GM19452 (cell line): ENCODE results near the gene CEACAM6.
"Not testable (repeated sequence)": the region's sequence is repeated elsewhere in the genome, so short reads cannot be mapped to it uniquely, and the experiment has no call there.

Source experiments
- ATAC-seq: cut with Tn5 transposase; IDR thresholded peaks from one replicate; pipeline ENCODE4 v1.9.1; 2021; ENCODE audit not compliant: unreplicated experiment

The CEACAM6 gene

DNA sequence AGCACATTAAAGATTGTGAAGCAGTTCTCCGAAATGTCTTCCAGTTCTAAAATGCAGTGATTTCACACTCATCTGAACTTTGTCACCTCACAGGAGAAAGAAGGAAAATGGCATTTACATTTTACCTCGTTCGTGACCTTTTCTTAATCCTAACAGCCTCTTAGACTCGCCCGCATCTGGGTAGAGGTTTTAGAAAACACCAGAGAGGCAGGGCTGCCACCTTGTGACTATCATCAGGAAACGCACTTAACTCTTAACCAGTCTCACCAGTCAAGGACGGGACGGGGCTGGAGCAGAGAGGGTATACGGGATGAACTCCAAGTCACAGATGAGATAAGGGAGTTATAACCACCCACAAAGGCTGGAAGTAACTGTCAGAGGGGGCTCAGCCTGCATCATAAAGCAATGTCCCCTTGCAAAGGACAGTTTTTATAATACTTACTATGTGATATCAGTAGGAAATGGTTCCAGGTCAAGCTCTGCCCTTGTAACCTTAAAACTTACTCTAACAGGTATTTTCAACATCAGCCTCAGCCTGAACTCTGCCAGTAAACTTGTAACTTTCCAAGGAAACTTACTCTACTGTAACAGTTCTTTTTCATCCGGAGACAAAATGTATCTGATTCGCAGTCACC, 8.6 kb upstream of the CEACAM6 start:
- no peak for ATAC-seq

DNA sequence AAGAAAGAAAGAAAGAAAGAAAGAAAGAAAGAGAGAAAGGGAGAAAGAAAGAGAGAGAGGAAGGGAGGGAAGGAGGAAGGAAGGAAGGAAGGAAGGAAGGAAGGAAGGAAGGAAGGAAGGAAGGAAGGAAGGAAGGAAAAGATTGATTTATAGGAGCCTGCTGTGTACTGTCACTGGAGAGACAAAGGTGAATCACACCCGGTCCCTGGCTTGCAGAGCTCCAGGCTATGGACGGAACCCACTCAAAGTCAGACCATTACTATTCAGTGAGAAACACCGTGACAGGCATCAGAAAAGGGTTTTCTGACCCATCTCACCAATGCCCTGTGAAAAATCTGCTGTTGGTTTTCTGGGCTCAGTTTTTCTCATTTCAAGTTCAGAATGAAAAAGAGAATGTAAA, 7.3 kb upstream of the CEACAM6 start:
- ATAC-seq, result no peak

DNA sequence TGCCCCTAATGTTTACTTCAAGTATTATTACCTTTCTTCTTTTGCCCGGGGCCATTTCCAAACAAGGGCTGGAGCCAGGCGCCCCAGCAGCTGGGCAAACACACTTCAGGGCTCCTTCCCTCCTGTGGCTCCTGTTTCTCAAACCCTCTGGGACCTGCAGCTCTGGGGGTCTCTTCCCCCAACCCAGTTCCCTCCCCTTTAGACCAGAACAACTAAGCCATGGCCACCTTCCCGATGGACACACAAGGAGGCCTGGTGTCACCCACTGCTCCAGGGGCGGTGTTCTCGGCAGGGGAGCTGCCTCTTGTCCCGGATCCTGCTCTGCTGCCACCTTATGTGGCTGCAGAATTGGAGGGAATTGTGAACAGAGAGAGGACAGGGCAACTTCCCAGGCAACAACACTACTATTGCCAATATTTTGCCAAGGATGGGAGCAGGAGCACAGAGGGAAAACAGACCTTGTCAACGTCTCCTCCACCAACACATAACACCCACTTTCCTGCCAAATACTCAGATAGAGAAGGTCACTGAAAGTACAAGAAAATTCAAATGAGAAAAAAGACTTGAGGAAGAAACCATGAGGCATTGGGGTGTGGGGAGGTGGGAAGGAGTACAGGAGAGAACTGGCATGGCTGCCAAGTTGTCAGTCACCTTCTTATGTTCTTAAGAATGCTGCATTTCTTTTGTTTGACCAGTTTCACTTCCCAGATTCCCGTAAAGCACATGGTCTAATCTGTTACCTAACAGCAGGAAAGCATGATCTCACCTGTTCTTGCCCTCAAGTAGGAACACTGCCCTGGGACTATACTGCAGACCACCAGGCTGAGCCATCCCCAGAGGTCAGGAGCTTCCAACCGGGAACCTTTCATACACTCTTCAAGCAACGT, 4.8 kb upstream of the CEACAM6 start:
- not testable (repeated sequence) for ATAC-seq

DNA sequence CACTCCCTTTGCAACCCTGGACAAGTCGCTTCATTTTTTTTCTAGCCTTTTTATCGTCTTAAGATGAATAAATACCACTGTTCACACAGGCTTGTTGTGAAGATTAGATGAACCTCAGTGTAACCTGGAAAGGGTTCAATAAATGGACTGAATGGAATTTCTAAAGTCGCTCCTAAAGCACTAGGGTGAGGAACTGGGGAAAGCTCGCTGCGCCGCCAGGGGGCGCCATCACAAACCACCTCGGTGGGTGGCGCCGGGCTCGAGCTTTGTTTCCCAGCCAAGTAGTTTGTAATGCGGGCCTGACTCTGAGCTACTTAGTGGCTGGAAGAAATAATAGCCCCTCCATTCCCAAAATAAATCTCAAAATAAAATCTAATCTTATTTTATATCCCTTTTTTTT, 2.2 kb upstream of the CEACAM6 start:
- no peak for ATAC-seq

DNA sequence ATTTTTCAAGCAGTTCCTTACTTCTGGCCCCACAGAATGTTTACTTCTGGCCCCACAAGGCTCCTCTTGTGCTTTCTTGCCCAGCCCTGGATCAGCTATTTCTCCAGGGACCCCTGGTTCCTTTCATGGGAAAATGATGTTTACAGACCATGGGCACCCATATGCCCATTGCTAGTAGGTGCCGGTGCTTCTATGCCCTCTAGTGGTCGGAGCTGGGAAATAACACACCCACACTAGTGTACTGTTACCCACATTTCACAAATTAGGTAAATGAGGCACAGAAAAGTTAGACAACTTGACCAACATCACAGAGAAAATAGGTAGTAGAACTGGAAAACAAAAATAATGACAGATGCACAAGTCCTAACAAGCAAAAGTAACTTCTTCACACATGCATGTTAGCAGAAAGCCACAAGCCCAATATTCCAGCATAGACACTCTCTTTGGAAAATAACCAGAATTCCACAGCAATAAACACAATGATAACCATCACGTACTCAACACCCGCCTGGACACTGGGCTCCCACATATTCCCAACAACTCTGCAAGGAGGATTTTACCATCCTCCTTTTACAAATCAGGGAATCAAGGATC, 1.3 kb upstream of the CEACAM6 start:
- ATAC-seq, result no peak

DNA sequence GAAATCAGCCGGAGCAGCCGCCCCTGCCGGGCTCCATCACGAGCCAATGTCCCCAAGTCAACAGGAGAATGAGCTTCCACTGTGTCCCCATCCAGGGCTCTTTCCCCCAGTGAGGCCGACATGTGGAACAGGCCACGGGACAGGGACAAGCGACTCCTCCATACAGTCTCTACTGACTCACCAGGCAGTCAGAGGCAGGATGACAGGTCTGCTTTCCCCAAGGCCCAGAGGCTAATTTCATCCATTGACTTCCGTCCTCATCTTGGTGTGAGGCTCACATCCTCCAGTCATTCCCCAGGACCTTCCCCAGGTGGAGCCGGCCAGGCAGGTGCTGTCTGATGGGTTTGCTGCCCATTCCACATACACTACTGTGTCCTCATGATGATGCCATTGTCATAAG, 3.5 kb downstream of the CEACAM6 start:
- no peak for ATAC-seq

DNA sequence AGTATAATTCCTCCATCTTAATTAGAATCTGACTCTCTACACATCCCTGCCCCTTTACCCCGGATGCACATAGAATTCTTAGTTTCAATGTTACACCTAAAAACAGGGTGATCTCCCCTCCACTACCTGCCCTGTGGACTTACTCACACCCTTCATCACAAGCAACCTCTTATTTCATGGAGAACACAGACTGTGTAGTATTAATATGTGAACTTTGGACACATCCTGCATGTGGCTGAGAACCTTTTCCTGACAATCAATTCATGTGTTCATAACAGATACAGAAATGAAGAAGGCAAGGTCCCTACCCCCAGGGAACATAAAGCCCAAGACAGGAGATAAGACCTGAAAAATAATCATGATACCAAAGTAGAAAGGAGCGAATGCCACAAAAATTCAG, 11.8 kb downstream of the CEACAM6 start:
- ATAC-seq, result no peak

DNA sequence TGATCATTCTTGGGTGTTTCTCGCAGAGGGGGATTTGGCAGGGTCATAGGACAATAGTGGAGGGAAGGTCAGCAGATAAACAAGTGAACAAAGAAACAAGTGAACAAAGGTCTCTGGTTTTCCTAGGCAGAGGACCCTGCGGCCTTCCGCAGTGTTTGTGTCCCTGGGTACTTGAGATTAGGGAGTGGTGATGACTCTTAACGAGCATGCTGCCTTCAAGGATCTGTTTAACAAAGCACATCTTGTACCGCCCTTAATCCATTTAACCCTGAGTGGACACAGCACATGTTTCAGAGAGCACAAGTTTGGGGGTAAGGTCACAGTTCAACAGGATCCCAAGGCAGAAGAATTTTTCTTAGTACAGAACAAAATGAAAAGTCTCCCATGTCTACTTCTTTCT, 12.8 kb downstream of the CEACAM6 start:
- not testable (repeated sequence) for ATAC-seq

DNA sequence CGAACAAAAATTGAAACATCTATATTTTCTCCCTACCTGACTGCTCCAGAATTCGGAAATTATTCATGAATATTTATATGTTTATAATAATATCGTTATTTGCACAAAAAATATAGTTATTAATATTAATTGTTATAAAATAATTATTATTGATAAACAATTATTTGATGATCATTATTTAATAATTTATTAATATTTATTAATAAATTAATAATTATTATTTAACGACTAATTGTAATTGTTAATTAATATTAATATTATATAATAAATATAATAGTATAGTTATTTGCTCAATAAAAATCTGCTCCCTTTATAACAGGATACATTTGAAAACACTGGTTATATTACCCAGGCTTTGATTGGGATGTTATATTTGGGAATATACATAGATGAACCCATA, 14.3 kb downstream of the CEACAM6 start:
- ATAC-seq, result no peak

DNA sequence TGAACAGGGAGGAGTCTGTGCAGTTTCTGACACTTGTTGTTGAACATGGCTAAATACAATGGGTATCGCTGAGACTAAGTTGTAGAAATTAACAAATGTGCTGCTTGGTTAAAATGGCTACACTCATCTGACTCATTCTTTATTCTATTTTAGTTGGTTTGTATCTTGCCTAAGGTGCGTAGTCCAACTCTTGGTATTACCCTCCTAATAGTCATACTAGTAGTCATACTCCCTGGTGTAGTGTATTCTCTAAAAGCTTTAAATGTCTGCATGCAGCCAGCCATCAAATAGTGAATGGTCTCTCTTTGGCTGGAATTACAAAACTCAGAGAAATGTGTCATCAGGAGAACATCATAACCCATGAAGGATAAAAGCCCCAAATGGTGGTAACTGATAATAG, 16.1 kb downstream of the CEACAM6 start:
- ATAC-seq, result no peak

DNA sequence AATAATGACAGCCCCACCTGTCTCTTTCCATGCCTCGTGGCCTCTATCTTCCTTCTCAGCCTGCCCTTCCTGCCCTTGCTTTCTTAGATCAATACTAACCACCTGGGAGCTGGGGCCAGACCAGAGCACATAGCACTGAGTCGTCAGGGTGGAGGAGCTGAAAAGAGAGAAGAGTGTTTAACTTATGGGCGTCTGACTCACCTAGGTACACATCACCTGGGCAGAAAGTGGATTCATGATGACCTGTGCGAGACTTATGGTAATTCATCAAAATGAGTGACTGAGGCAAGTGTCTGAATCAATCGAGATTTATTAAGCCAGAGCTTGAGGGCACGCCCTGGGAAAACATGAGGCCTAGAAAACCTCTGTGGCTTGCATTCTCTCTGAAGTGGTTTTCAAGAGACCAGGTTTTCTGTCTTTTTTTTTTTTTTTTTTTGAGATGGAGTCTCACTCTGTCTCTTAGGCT, 19.2 kb downstream of the CEACAM6 start:
- no peak for ATAC-seq

DNA sequence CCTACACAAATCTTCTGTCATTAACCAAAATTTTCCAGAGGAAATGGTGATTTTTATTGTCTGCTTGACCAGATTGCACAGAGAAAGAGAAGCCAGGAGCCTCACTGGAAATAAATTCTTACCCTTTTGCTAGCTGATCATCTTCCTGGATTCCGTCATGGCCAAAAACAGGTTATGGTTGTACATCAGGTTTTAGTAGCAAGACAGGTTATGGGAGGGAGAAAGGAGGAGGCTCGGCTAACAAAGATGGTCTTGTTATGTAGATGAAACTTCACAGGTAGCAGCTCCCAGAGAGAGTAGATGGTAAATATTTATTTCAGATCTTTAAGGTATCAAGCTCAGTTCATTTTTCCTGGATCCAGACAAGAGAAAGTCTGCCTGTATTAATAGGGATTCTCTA, 21.4 kb downstream of the CEACAM6 start:
- no peak for ATAC-seq

DNA sequence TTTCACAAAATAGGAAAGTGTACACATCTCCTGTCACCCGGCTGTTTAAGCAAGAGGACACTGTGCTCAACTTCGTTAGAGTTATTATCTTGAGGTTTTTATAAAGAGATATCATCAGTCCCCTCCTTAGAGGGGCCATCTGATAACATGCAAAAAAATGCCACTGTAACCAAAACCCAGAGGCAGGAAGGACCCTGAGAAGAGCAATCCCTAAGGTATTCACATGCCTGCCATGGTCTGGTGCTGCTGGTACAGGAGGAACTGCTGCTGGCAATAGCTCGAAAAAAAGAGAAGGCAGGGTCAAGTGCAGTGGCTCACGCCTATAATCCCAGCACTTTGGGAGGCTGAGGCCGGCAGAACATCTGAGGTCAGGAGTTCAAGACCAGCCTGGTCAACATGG, 28.3 kb downstream of the CEACAM6 start:
- ATAC-seq, result no peak

DNA sequence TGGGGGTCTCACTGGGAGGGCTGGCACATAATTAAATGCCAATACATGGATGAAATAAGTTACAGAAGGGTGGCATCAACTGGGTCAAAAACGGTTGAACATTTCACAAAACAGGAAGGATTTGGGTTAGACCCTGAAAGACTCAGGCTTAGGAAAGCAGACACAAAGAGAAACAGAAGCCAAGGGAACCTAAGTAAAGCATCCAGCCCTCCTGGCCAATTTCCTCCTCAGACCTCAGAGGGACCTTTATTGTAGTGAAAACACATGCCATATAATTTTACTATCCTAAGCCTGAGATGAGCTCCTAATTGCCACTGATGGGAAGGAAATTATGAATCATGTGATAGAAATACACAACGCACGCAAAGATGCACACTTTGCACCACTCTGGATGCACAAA, 29.0 kb downstream of the CEACAM6 start:
- ATAC-seq, result no peak

DNA sequence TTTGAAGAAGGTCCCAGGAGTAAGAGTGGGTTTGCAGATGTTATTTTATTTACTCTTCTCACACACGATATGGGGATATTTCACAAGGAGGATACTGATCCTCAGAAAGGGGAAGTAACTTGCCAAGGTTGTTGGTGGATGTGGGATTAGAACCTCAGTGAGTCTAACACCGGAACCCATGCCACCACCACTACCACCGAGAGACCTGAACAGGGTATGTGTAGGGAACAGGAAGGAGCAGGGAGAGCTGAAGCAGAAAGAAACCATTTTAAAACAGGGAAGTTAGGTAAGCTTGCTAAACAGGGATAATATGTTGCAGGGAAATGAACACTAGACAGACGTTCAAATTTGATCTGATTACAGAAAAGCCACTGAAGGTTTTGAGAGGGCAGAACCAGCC, 29.4 kb downstream of the CEACAM6 start:
- ATAC-seq, result no peak

DNA sequence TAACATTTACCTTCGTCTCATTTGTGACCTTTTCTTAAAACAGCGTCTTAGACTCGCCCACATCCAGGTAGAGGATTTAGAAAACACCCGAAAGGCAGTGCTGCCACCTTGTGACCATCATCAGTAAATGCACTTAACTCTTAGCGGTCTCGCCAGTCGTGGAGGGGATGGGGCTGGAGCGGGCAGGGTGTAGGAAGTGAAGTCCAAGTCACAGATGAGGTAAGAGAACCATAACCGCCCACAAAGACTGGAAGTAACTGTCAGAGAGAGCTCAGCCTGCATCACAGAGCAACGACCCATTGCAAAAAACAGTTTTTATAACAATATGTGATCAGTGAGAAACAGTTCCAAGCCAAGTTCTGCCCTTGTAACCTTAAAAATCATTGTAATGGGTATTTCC, 30.3 kb downstream of the CEACAM6 start:
- no peak for ATAC-seq

DNA sequence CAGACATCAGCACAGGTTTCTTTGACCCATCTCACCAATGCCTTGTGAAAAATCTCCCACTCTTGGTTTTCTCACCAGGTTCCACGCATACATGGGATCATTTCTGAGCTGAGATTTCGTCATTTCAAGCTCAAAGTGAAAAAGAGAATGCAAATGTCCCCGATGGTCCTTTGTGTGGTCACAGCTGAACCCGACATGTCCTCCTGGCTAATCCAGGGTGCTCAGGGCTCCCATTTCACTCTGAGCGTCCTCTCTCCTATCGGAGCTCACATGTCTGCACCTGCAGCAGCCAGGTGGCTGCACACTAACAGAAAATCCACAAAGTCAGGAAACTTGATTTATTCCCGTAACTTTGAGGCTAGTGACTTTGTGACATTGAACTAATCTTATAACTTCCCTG, 31.7 kb downstream of the CEACAM6 start:
- no peak for ATAC-seq

DNA sequence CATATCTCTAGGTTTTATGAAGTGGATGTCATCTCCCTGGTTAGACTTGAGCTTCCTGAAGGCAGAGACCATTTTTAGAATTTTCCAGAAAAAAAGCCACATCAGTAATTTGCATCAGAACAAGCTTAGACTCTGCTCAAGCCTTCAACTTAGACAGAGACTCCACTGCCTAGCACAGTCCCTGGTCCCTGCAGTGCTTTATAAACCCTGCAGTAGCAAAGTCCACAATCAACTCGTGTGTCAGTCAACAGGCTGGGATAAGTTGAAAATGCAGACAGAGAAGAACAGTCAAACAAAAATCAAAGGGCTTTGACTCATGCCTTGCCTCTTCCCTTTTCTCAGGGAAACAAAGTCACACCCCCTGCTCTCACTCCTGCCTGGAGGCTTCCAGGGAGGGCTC, 33.2 kb downstream of the CEACAM6 start:
- not testable (repeated sequence) for ATAC-seq

DNA sequence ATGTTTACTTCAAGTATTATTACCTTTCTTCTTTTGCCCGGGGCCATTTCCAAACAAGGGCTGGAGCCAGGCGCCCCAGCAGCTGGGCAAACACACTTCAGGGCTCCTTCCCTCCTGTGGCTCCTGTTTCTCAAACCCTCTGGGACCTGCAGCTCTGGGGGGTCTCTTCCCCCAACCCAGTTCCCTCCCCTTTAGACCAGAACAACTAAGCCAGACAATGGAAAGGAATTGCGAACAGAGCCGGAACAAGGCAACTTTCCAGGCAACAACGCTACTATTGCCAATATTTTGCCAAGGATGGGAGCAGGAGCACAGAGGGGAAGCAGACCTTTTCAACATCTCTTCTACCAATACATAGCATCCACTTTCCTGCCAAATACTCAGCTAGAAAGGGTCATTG, 33.7 kb downstream of the CEACAM6 start:
- not testable (repeated sequence) for ATAC-seq

DNA sequence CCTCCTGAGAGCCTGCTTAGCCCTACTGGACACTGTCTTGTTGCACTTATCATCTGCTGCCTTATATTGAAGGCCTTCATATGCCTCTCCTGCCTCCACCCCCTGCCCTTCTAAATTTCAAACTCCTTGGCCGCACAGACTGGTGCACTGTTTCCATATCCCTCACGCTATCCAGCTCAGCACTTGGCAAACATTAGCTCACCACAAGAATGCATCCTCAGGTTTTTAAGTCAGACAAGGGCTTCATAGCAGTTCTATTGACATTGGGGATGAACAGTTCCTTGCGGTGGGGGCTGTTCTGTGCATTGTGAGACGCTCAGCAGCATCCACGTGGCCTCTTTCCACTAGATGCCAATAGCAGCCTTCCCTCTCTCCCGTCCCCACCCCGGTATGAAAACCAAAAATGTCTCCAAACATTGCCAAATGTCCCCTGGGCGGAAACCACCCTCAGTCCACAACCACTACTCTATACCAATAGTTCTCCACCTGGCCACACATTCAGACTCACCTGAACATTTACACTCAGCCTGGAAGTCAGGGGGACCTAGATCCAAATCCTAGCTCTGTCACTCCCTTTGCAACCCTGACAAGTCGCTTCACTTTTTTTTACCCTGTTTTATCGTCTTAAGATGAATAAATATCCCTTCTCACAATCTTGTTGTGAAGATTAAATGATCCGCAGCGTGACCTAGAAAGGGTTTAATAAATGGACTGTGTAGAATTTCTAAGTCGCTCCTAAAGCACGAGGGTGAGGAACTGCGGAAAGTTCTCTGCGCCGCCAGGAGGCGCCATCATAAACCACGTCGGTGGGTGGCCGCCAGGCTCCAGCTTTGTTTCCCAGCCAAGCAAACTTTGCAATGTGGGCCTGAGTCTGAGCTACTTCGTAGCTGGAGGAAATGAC, 37.4 kb downstream of the CEACAM6 start:
- ATAC-seq, result no peak

DNA sequence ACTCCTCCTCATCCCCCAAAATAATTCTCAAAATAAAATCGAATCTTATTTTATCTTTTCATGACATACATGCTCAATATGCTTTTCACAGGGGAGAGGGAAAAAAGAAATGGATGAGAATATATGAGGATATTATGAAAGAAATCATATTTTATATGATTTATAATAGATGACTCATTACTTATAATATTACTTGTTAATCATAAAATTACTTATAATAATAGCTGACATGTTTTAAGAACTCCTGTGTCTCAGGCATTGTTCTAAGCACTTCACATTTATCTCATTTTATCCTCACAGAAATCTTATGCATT, 38.0 kb downstream of the CEACAM6 start:
- ATAC-seq, result no peak
